ENCODE measurements around the gene EPYC.
"Not testable (repeated sequence)": the region's sequence is repeated elsewhere in the genome, so short reads cannot be mapped to it uniquely, and the experiment has no call there.

Gene EPYC

DNA sequence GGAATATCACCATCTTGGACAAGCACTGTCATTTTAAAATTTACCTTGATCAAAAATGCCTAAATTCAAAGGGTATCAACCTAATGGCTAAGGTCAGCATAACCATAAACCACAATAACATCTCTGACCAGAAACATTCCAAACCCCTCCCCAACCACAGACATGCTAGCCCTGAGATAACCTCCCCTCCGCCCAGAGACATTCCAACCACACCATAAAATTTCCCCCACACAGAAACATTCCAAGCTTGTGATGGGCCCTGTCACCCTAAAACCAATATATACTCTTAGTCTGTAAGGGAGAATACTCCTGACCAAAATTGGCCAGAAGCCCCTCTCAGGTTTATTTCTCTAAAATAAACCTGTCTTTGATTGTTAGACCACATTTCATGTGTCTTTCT lies 17.7 kb downstream of the EPYC start:
- H3K4me1 ChIP-seq = no peaks in the 10 kb centered on the region

DNA sequence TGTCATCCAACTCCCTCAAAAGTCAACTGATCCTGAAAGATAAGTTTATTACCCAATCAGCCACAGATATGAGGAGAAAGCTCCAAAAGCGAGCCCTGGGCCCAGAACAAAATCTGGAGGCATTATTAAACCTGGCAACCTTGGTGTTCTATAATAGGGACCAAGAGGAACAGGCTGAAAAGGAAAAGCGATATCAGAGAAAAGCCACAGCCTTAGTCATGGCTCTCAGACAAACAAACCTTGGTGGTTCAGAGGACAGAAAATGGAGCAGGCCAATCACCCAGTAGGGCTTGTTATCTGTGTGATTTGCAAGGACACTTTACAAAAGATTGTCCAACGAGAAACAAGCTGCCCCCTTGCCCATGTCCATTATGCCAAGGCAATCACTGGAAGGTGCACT lies 19.4 kb downstream of the EPYC start:
- H3K4me3 ChIP-seq (ENCODE audit: low read depth, low read length); H3K4me1 ChIP-seq; H3K27me3 ChIP-seq; H3K36me3 ChIP-seq; H3K9me3 ChIP-seq; DNase-seq: not testable (repeated sequence)

More for the DNA sequence above, 17.7 kb downstream of the EPYC start:
- H3K27me3 ChIP-seq = no peaks in the 10 kb centered on the region; the same call in 1 of the 2 replicates
- DNase-seq = no peak
- no peak overlapping the region for H3K4me3 ChIP-seq (ENCODE audit: low read depth, low read length)
- TF ChIP-seq, protein P1, sequence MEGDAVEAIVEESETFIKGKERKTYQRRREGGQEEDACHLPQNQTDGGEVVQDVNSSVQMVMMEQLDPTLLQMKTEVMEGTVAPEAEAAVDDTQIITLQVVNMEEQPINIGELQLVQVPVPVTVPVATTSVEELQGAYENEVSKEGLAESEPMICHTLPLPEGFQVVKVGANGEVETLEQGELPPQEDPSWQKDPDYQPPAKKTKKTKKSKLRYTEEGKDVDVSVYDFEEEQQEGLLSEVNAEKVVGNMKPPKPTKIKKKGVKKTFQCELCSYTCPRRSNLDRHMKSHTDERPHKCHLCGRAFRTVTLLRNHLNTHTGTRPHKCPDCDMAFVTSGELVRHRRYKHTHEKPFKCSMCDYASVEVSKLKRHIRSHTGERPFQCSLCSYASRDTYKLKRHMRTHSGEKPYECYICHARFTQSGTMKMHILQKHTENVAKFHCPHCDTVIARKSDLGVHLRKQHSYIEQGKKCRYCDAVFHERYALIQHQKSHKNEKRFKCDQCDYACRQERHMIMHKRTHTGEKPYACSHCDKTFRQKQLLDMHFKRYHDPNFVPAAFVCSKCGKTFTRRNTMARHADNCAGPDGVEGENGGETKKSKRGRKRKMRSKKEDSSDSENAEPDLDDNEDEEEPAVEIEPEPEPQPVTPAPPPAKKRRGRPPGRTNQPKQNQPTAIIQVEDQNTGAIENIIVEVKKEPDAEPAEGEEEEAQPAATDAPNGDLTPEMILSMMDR (IDR thresholded peaks at IDR 0.05; ENCODE audit: low read depth, low read length) = no peak
- no peaks in the 10 kb centered on the region for H3K36me3 ChIP-seq
- no peaks in the 10 kb centered on the region; the same call in 1 of the 2 replicates for H3K9me3 ChIP-seq

DNA sequence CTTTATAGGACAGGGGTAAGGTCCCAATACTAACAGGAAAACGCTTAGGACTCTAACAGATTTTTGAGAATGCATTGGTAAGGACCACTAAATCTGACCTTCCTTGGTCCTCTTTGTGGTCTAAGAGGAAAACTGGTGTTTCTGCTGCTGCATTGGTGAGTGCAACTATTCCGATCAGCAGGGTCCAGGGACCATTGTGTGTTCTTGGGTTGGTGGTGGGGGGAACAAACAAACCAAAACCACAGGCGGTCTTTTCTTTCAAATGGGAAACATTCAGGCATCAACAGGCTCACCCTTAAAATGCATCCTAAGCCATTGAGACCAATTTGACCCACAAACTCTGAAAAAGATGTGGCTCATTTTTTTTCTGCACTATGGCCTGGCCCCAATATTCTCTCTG lies 20.7 kb downstream of the EPYC start:
- no peak for DNase-seq
- no peak overlapping the region for H3K4me3 ChIP-seq (ENCODE audit: low read depth, low read length)
- H3K27me3 ChIP-seq = no peaks in the 10 kb centered on the region; the same call in 1 of the 2 replicates
- no peaks in the 10 kb centered on the region; the same call in 1 of the 2 replicates for H3K9me3 ChIP-seq
- H3K36me3 ChIP-seq = no peaks in the 10 kb centered on the region
- TF ChIP-seq, protein P1 (IDR thresholded peaks at IDR 0.05; ENCODE audit: low read depth, low read length) = no peak
- H3K4me1 ChIP-seq = no peaks in the 10 kb centered on the region

DNA sequence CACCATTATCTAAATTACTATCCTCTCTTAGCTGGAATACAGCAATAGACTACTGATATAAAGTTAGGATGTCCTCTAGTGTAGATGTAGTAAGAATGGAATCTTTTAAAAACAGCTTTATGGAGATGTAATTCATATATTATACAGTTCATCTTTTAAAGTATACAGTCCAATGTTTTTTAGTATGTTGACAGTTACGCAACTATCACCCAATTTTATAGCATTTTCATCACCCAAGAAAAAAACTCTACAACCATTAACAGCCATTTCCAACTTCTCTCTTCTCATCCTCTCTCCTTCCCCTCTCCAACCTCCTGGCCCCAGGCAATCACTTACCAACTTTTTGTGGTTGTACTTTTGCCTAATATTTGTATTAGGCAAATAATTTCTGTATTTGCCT lies 22.6 kb downstream of the EPYC start:
- TF ChIP-seq, protein P1 (IDR thresholded peaks at IDR 0.05; ENCODE audit: low read depth, low read length) = no peak
- no peak overlapping the region for H3K4me3 ChIP-seq (ENCODE audit: low read depth, low read length)
- no peaks in the 10 kb centered on the region; the same call in 1 of the 2 replicates for H3K27me3 ChIP-seq
- H3K36me3 ChIP-seq = no peaks in the 10 kb centered on the region
- H3K9me3 ChIP-seq = no peaks in the 10 kb centered on the region; the same call in 1 of the 2 replicates
- DNase-seq = no peak
- H3K4me1 ChIP-seq = 0 out of 2 replicates have a peak, but pooled peaks cover 3% of the 10 kb centered on the region

DNA sequence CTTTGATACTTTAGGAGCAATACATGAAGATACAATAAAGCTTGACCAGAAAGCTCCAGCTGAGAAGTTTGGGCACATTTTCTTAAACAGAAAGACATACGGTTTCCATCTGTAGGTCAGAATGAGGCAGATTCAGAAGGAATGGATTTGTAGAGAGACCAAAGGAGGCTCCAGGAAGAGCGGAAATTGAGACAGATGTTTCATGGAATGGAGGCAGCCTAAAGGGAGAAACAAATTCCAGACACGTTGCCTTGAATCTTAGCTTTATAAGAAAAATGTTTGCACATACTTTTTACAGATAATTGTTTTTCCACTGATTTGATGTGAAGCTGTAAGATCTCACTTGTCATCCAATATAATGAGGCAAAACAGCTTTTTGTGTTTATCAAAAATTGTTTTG lies 24.8 kb downstream of the EPYC start:
- Histone ChIP-seq H3K36me3 (no peaks in the 10 kb centered on the region), H3K4me3 (ENCODE audit: low read depth, low read length) (no peak overlapping the region)

DNA sequence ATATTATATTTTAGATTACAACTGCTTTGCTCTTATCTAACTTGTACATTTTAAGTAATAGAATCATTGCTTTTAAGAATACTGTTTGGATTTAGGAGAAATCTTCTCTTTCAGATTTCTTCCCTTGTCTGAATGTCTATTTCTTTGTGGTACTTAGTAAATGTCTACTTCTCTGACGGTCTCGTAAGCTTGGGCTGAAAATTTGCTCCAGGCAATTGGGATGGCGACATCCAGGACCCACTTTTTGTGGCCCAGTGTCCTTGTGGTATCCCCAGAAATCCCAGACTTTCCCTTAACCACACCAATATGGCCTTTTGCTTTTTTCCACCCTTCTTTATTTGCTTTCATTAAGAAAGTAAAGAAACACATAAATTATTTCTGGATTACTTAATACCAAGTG lies 25.8 kb downstream of the EPYC start:
- no peak for DNase-seq
- TF ChIP-seq, protein P1 (IDR thresholded peaks at IDR 0.05; ENCODE audit: low read depth, low read length) = no peak
- Histone ChIP-seq H3K4me1 (0 out of 2 replicates have a peak, but pooled peaks cover 3% of the 10 kb centered on the region), H3K4me3 (ENCODE audit: low read depth, low read length) (no peak overlapping the region), H3K36me3 (no peaks in the 10 kb centered on the region), H3K27me3 (no peaks in the 10 kb centered on the region), H3K9me3 (no peaks in the 10 kb centered on the region)

More for the DNA sequence above, 24.8 kb downstream of the EPYC start:
- Histone ChIP-seq H3K27me3 (no peaks in the 10 kb centered on the region), H3K9me3 (no peaks in the 10 kb centered on the region), H3K4me1 (0 out of 2 replicates have a peak, but pooled peaks cover 3% of the 10 kb centered on the region)
- TF ChIP-seq, protein P1 (IDR thresholded peaks at IDR 0.05; ENCODE audit: low read depth, low read length) = no peak
- no peak for DNase-seq
